ENCODE data around the gene GOLGA6L7.
"Not testable (repeated sequence)": the region's sequence is repeated elsewhere in the genome, so short reads cannot be mapped to it uniquely, and the experiment has no call there.

GOLGA6L7 gene, protein sequence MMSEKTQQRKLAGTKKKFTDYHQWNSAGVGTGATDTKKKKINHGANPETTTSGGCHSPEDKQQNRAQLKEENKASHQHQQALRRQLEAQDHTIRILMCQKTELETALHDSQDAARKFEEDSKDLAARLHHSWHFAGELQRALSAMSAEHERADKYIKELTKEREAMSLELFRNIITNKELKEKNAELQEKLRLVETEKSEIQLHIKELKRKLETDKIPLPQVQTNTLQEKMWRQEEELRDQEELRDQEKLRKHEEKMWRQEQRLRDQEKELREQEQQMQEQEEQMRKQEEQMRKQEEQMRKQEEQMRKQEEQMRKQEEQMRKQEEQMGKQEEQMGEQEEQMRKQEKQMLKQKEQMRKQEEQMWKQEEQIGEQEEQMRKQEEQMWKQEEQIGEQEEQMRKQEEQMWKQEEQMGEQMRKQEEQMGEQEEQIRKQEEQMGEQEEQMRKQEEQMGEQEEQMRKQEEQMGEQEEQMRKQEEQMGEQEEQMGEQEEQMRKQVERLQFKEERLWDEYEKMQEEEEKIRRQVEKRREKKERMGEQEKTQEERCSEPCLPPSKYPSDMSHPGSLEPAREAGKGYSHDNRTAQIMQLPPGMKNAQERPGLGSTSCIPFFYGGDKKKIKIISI

GRCh38 chr15:28848521-28848920, at the start of gene GOLGA6L7:
Gene GOLGA6L7 (minus strand): TSS chr15:28848644. CDS start chr15:28848549, 95 bp downstream.
- CTCF ChIA-PET; POLR2A ChIA-PET (ENCODE audit: low non-redundant PET); DNase-seq (ENCODE audit: low spot score); H3K27ac ChIP-seq: not testable (repeated sequence)

DNA sequence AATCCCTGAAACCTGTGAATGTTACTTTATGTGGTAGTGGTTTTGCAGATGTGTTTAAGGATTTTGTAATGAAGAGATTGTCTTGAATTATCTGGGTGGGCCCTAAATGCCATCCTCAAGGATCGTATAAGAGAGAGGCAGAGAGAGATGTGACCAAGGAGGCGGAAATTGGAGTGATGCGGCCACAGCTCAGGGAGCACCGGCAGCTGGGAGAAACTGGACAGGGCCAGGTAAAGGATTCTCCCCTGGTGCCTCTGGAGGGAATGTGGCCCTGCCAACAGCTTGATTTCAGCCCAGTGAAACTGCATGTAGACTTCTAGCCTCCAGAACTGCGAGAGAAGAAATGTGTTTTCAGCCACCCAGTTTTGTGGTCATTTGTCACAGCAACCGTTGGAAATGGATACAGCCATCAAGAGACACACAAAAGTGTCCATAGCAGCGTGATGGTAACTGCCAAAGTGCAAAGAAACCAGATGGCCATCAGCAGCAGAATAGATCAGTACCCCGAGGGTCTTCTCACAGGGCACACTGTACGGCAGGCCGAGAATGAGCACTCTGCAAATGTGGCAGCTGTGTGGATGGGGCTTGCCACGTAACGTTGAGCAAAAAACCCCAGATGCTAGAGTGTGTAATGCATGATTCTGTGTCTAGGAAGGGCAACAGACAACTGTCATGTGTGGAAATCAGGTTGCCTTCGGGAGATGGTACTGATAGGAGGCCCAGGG, 49.6 kb upstream of the GOLGA6L7 start:
- POLR2A ChIA-PET (ENCODE audit: low non-redundant PET): interaction anchor here (0.6 kb wide), 1 partner anchor 371 kb away, joined by 3 read pairs; no protein-coding TSS in a partner anchor
- H3K27ac ChIP-seq: no peak overlapping the region
- CTCF ChIA-PET: no interaction called here
- no peak for DNase-seq (ENCODE audit: low spot score)
- no peak for TF ChIP-seq CTCF (conservative IDR thresholded peaks at IDR 0.05; ENCODE audit: low read depth)

DNA sequence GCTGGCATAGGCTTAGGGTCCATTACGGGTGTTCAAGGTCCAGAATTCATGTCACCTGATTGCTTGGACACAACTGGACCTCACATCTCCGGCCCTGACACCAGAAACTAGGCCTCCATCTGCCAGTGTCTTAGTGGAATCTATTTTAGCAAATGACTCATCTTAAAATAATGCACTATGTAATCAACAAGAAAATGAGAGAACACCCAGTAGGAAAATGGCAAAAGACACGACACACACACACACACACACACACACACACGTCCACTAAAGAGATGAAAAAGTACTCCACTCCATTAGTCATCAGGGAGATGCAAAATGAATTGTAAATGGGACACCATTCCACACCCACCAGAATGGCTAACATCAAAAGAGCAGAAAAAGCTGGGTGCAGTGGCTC, 48.5 kb upstream of the GOLGA6L7 start:
- CTCF ChIA-PET: no interaction called here
- POLR2A ChIA-PET (ENCODE audit: low non-redundant PET): no interaction called here
- H3K27ac ChIP-seq: no peak overlapping the region
- no peak for TF ChIP-seq CTCF (conservative IDR thresholded peaks at IDR 0.05; ENCODE audit: low read depth)
- DNase-seq (ENCODE audit: low spot score): peak; percentile 65

GRCh38 chr15:28895566-28895965, 47.1 kb upstream of the GOLGA6L7 start:
- TF ChIP-seq CTCF (conservative IDR thresholded peaks at IDR 0.05; ENCODE audit: low read depth): no peak
- ChIA-PET POLR2A (ENCODE audit: low non-redundant PET) (no interaction called here), CTCF (no interaction called here)
- no peak for DNase-seq (ENCODE audit: low spot score)
- no peak overlapping the region for H3K27ac ChIP-seq

GRCh38 chr15:28895146-28895545, 46.7 kb upstream of the GOLGA6L7 start:
- no peak overlapping the region for H3K27ac ChIP-seq
- CTCF ChIA-PET: no interaction called here
- DNase-seq (ENCODE audit: low spot score): no peak
- no peak for TF ChIP-seq CTCF (conservative IDR thresholded peaks at IDR 0.05; ENCODE audit: low read depth)
- POLR2A ChIA-PET (ENCODE audit: low non-redundant PET): no interaction called here

- CTCF ChIA-PET: no interaction called here
These were observed 46.2 kb upstream of the GOLGA6L7 start for GRCh38 chr15:28894631-28895030.

More at GRCh38 chr15:28894631-28895030, 46.2 kb upstream of the GOLGA6L7 start:
- DNase-seq (ENCODE audit: low spot score): no peak
- TF ChIP-seq CTCF (conservative IDR thresholded peaks at IDR 0.05; ENCODE audit: low read depth): no peak
- POLR2A ChIA-PET (ENCODE audit: low non-redundant PET): no interaction called here
- H3K27ac ChIP-seq: no peak overlapping the region

All from RWPE1 (cell line).